Hepatocyte (in vitro differentiated cells): ENCODE results near the gene MARF1. TPM values are rescaled to one million over a fixed set of nuclear protein-coding genes. Genes with fewer than 3 reads are reported as not detected.
"Not testable (repeated sequence)": the region's sequence is repeated elsewhere in the genome, so short reads cannot be mapped to it uniquely, and the experiment has no call there.

ENCODE experiments used
- DNase-seq: peaks from one replicate; pipeline ENCODE4 v3.0.0-alpha.2; 2016; ENCODE audit warnings: low spot score
- H2AFZ ChIP-seq: fragments of 200-600 bp; sonication (generic); 2 replicates; pipeline ENCODE4 v1.6.0; 2016; ENCODE audit warnings: antibody characterized with exemption, mild to moderate bottlenecking
- H3K27ac ChIP-seq: fragments of 200-600 bp; sonication (generic); 2 replicates; pipeline ENCODE4 v1.5.1; 2016; ENCODE audit warnings: mild to moderate bottlenecking
- H3K27me3 ChIP-seq: fragments of 200-600 bp; sonication (generic); 2 replicates; pipeline ENCODE4 v1.6.1; 2016
- H3K36me3 ChIP-seq: fragments of 200-600 bp; sonication (generic); replicated peaks from 2 replicates; pipeline ENCODE4 v1.5.1; 2016; ENCODE audit warnings: low read depth; ENCODE audit not compliant: insufficient read depth
- H3K4me1 ChIP-seq: fragments of 200-600 bp; sonication (generic); 2 replicates; pipeline ENCODE4 v1.5.1; 2016; ENCODE audit warnings: mild to moderate bottlenecking, moderate library complexity; ENCODE audit not compliant: insufficient read depth
- H3K4me2 ChIP-seq: fragments of 200-600 bp; sonication (generic); 2 replicates; pipeline ENCODE4 v1.6.0; 2016
- H3K4me3 ChIP-seq: fragments of 200-600 bp; sonication (generic); 2 replicates; pipeline ENCODE4 v1.5.1; 2016; ENCODE audit warnings: mild to moderate bottlenecking
- H3K79me2 ChIP-seq: fragments of 200-600 bp; sonication (generic); 2 replicates; pipeline ENCODE4 v1.6.0; 2017; ENCODE audit warnings: mild to moderate bottlenecking
- H3K9me2 ChIP-seq: fragments of 200-600 bp; sonication (generic); replicated peaks from 2 replicates; pipeline ENCODE4 v1.6.0; 2017; ENCODE audit warnings: mild to moderate bottlenecking; ENCODE audit not compliant: insufficient read depth
- H3K9me3 ChIP-seq: fragments of 200-600 bp; sonication (generic); 2 replicates; pipeline ENCODE4 v1.5.1; 2016; ENCODE audit warnings: low read depth, mild to moderate bottlenecking
- H4K20me1 ChIP-seq: fragments of 200-600 bp; sonication (generic); 2 replicates; pipeline ENCODE4 v1.6.0; 2016; ENCODE audit warnings: mild to moderate bottlenecking; ENCODE audit not compliant: insufficient read depth, poor library complexity, severe bottlenecking
- CTCF ChIP-seq: fragments of 200-600 bp; sonication (generic); IDR thresholded peaks from 2 replicates; pipeline ENCODE4 v1.5.1; 2016; ENCODE audit warnings: antibody characterized with exemption, mild to moderate bottlenecking; ENCODE audit not compliant: poor library complexity
- EZH2 ChIP-seq: fragments of 200-600 bp; sonication (generic); IDR thresholded peaks from 2 replicates; pipeline ENCODE4 v1.6.1; 2016; ENCODE audit warnings: antibody characterized with exemption, mild to moderate bottlenecking, borderline replicate concordance
- EZH2phosphoT487 ChIP-seq: fragments of 200-600 bp; sonication (generic); IDR thresholded peaks from one replicate; pipeline ENCODE4 v1.6.1; 2018; ENCODE audit warnings: antibody characterized with exemption, mild to moderate bottlenecking, low read depth, moderate library complexity; ENCODE audit not compliant: unreplicated experiment, severe bottlenecking
- WGBS: methylation state at CpG from one replicate; pipeline ENCODE4 v1.1.6; 2016; ENCODE audit warnings: low lambda C conversion rate; ENCODE audit errors: missing lambda C conversion rate; 5-methylcytosine and 5-hydroxymethylcytosine counted together
- polyA plus RNA-seq: library from polyadenylated mRNA; unstranded; fragments of >200 nt; fragmentation: Nextera tagmentation; extraction: Ambion mirVana; gene quantifications from 2 replicates; pipeline ENCODE4 v1.2.1, GENCODE V29; 2016
- total RNA-seq: library from RNA; depleted of rRNA; stranded (reverse); fragments of >200 nt; gene quantifications from 2 replicates; pipeline ENCODE4 v1.2.3, GENCODE V29; 2014

Gene MARF1
- total and polyA plus RNA-seq, 2 experiments from 2014 or later = 7.0 to 15.5 TPM

- TF ChIP-seq EZH2phosphoT487 (no peak), EZH2 (no peak), CTCF (no peak)
- WGBS = 3% methylated on average over 16 of the region's 18 CpGs
- Histone ChIP-seq H3K27me3 (no peaks in the 10 kb centered on the region), H3K79me2 (peaks cover 50% of the 10 kb centered on the region), H3K4me3 (peak overlapping the region; percentile 75), H2AFZ (peak overlapping the region; percentile 91), H3K36me3 (no peaks in the 10 kb centered on the region), H3K4me1 (no peaks in the 10 kb centered on the region), H3K4me2 (peak overlapping the region; percentile 98), H3K9me3 (no peaks in the 10 kb centered on the region), H3K9me2 (no peaks in the 10 kb centered on the region), H3K27ac (peak overlapping the region; percentile 73), H4K20me1 (no peaks in the 10 kb centered on the region)
- peak; percentile 23 for DNase-seq
These were observed 7.8 kb upstream of the MARF1 start for GRCh38 chr16:15650698-15651171.

- peak; percentile 95 for DNase-seq
- no peaks in the 10 kb centered on the region for H3K27me3 ChIP-seq
- H2AFZ ChIP-seq = peak within 1 kb of the TSS; percentile 91
- H3K4me3 ChIP-seq = peak within 1 kb of the TSS; percentile 75
- H3K9me3 ChIP-seq = no peaks in the 10 kb centered on the region
- H3K4me2 ChIP-seq = peak within 1 kb of the TSS; percentile 98
- TF ChIP-seq CTCF (no peak), EZH2 (no peak), EZH2phosphoT487 (no peak)
- H3K9me2 ChIP-seq = no peaks in the 10 kb centered on the region
- no peaks in the 10 kb centered on the region for H3K36me3 ChIP-seq
- peaks cover 48% of the 10 kb centered on the region for H3K79me2 ChIP-seq
- H3K4me1 ChIP-seq = no peaks in the 10 kb centered on the region
- H3K27ac ChIP-seq = peak within 1 kb of the TSS; percentile 73
- no peaks in the 10 kb centered on the region for H4K20me1 ChIP-seq
- WGBS = 1% methylated on average over 41 of the region's 71 CpGs
These were observed 7.2 kb upstream of the MARF1 start, which contains the start of gene NDE1 for GRCh38 chr16:15650019-15650697. Gene NDE1, plus strand, starts transcription at chr16:15650245. Its CDS starts 14,534 bp downstream, at chr16:15664779.

- Histone ChIP-seq H3K4me1 (no peaks in the 10 kb centered on the region), H2AFZ (peak overlapping the region; percentile 60), H3K4me2 (peak overlapping the region; percentile 86), H3K27ac (no peak overlapping the region), H3K9me3 (no peaks in the 10 kb centered on the region), H3K79me2 (peaks cover 43% of the 10 kb centered on the region), H3K27me3 (no peaks in the 10 kb centered on the region), H3K4me3 (peak overlapping the region; percentile 24), H3K9me2 (no peaks in the 10 kb centered on the region), H4K20me1 (no peaks in the 10 kb centered on the region), H3K36me3 (no peaks in the 10 kb centered on the region)
- no peak for DNase-seq
- TF ChIP-seq EZH2phosphoT487 (no peak), EZH2 (no peak), CTCF (no peak)
- WGBS = 2% methylated on average over 14 of the region's 14 CpGs
These were observed 6.7 kb upstream of the MARF1 start for GRCh38 chr16:15649727-15650018.

- peak overlapping the region; percentile 24 for H3K4me3 ChIP-seq
- not testable (repeated sequence) for DNase-seq, H3K4me1 ChIP-seq
These were observed 6.4 kb upstream of the MARF1 start for GRCh38 chr16:15649311-15649710.

More at GRCh38 chr16:15649311-15649710, 6.4 kb upstream of the MARF1 start:
- H2AFZ ChIP-seq = peak overlapping the region; percentile 60
- H3K27me3 ChIP-seq, H3K36me3 ChIP-seq, H3K27ac ChIP-seq, H4K20me1 ChIP-seq, H3K9me3 ChIP-seq, H3K9me2 ChIP-seq: not testable (repeated sequence)
- 68% methylated on average over 17 of the region's 17 CpGs for WGBS
- H3K4me2 ChIP-seq = peak overlapping the region; percentile 86
- H3K79me2 ChIP-seq = peaks cover 41% of the 10 kb centered on the region
